Neural progenitor cell (in vitro differentiated cells): ENCODE data around the gene RXRA.

Source experiments
- EZH2 ChIP-seq: fragments of 200-600 bp; sonication (generic); IDR thresholded peaks from 2 replicates; pipeline ENCODE4 v1.6.1; 2017; ENCODE audit warnings: antibody characterized with exemption, mild to moderate bottlenecking, moderate library complexity
- TF ChIP-seq, protein P1 (sequence below): fragments of 200-600 bp; sonication (generic); IDR thresholded peaks from 2 replicates; pipeline ENCODE4 v1.5.1; 2017; ENCODE audit warnings: antibody characterized with exemption, mild to moderate bottlenecking

DNA sequence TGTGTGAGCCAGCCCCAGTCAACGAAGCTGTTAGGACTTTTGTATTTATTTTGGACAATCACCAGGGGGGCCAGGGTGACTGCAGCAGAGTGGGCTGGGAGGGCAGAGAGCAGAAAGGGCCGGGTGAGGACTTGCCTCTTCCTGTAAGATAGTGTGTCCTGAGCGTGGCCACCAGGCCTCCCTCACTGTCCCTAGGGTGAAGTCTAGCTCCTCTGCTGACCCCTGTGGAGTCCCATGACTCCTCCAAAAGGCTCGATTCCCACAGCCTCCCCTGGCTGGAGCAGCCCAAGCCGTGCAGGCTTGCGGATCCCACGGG is 147.8 kb downstream of the RXRA start:
- TF ChIP-seq, protein P1, sequence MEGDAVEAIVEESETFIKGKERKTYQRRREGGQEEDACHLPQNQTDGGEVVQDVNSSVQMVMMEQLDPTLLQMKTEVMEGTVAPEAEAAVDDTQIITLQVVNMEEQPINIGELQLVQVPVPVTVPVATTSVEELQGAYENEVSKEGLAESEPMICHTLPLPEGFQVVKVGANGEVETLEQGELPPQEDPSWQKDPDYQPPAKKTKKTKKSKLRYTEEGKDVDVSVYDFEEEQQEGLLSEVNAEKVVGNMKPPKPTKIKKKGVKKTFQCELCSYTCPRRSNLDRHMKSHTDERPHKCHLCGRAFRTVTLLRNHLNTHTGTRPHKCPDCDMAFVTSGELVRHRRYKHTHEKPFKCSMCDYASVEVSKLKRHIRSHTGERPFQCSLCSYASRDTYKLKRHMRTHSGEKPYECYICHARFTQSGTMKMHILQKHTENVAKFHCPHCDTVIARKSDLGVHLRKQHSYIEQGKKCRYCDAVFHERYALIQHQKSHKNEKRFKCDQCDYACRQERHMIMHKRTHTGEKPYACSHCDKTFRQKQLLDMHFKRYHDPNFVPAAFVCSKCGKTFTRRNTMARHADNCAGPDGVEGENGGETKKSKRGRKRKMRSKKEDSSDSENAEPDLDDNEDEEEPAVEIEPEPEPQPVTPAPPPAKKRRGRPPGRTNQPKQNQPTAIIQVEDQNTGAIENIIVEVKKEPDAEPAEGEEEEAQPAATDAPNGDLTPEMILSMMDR: no peak
- no peak for TF ChIP-seq EZH2
